ENCODE measurements around the gene KIRREL2. TPM values are rescaled to one million over a fixed set of nuclear protein-coding genes. Genes with fewer than 3 reads are reported as not detected.

KIRREL2 gene
- total RNA-seq (ENCODE audit: low replicate concordance) = not detected in 2 replicates

DNA sequence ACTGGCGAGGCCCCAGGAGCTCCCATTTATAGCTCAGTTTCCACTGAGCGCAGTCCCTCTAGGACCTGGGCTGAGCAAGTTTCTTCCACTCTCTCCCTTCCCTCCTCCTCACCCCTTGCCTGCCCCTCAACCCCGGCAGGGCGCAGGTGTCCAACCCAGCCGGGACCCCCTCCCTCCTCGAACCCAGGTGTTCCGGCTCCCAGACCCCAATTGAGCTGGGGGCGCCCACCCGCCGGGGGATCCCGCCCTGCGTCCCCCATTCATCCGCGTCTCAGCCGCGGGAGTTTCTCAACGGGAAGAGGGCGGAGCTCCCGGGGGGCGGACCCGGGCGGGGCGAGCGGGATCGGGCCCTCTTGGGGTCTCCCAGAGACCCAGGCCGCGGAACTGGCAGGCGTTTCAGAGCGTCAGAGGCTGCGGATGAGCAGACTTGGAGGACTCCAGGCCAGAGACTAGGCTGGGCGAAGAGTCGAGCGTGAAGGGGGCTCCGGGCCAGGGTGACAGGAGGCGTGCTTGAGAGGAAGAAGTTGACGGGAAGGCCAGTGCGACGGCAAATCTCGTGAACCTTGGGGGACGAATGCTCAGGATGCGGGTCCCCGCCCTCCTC is at the start of gene KIRREL2:
Gene KIRREL2, plus strand, starts transcription at position 366 of the 604 bp plus-strand sequence. Its CDS starts 209 bp downstream, at position 575.

DNA sequence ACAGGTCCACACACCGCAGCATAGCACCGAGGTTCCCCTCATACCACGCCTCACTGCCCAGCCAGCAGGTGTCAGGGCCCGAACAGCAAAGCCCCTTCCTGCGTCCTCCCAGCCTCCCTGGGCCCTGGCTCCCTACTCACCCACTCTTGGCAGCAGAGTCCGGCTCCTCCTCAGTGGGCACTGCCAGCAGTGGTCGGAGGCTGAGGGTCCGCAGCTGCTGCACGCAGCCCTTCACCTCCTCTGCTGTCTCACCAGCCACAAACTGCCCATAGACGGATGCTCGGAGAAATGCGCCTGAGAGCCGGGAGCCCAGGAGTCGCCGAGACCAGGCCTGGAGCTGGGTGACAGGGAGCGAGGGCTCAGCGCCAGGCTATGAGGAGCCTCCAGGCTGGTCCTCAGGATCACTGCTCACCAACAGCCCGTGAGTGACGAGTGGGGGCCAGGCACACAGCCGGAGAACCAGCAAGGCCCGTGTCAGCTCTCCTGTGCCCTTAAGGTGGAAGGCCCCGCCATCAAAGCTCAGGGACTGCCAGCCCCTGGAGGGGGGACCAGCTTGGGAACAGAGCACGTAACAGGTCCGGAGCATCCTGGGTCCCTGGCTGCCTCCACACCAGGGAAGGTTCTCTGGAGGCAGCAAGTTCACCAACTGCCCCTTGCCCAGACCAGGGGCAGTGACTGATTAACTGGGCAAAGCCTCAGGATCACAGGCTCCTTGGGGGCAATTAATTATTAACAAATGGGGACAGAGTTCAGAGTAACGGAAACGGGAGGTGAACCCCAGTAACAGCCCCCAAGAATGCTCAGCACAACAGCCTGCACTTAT is 44.3 kb upstream of the KIRREL2 start, which contains the start of gene PRODH2:
Gene PRODH2, minus strand, starts transcription at position 626 of the 823 bp plus-strand sequence. Its CDS starts 40 bp downstream, at position 586.

DNA sequence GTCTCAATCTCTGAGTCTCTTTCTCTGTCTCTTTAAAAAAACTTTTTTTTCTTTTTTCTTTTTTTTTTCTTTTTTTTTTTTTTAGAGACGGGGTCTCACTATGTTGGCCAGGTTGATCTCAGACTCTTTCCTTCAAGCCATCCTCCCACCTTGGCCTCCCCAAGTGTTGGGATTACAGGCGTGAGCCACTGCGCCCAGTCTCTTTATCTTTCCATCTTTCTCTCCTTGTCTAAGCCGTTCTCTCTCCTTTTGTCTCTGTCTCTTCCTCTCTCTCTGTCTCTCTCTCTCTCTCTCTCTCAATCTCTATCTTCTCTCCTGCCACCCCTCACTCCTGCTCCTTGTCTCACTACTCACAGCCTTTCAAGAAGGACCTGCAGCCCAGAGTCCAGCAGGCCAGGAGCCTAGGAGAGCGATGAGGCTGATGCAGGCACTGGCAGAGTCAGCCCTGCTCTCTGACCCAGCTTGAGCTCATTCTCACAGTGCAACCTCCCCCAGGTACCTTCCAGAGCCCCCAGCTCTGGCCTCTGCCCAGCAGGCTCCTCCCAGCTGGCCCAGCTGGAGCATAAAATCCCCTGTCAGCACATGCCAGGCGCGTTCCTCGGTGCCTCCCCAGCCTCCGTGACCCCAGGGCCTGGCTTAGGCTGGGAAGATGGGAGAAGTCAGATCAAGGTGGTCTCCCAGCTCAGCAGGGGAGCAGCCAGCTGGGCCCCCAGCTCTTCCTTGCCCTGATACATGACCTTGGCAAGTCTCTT is 4.5 kb upstream of the KIRREL2 start, which contains the start of gene NPHS1:
Gene NPHS1, minus strand, starts transcription at position 476 of the 752 bp plus-strand sequence. CDS start 667 bp downstream, outside the sequence.

DNA sequence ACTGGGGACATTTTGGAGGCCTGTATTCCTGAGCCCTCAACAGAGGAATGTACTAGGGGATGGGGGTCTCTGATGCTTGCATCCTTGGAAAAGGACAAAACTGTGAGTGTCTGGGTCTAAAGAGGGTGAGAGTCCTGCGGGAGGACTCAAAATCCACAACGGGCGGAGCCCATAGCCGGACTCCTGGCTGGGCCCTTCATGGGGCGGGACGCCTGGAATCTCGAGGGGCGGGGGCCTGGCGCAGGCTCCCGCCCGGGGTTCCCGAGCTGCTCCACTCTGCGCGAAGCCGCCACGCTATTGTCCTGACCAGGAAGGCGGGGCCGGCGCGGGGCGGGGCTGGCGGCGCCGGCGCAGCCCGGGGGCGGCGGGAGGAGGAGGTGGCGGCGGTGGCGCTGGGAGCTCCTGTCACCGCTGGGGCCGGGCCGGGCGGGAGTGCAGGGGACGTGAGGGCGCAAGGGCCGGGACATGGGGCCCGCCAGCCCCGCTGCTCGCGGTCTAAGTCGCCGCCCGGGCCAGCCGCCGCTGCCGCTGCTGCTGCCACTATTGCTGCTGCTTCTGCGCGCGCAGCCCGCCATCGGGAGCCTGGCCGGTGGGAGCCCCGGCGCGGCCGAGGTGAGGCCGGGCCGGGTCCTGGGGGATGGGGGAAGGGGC is 11.6 kb downstream of the KIRREL2 start, which contains the start of gene APLP1:
Gene APLP1, plus strand, starts transcription at position 403 of the 651 bp plus-strand sequence. Its CDS starts 63 bp downstream, at position 466.

DNA sequence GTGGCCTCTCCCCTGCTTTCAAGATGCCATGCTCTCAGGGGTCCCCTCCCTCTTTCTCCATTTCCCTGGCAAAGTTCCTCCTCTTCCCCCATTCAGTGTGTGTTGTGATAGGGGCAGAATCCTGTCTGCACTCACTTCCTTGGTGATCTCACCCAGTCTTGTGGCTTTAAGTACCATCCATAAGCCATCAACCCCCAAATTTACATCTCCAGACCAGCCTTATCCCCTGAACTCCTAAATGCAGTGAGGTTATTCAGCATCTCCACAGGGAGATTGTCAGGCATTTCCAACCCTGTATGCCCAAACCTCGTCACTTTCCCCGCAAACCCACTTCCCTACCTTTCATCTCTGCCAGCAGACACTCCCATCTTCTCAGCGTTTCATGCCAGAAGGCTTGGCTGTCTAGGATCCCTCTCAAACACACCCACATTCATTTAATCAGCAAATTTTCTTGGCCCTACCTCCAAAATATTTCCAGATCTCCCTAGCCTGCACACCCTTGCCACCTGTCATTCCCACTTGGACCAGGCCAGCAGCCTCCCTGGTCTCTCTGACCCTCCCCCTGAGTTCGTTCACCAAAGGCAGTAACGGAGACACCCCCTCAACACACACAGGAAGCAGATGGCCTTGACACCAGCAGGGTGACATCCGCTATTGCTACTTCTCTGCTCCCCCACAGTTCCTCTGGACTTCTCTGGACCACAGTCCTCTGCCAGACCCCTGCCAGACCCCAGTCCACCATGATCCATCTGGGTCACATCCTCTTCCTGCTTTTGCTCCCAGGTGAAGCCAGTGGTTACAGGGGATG is 45.3 kb downstream of the KIRREL2 start, which contains the start of gene HCST:
Gene HCST, plus strand, starts transcription at position 676 of the 808 bp plus-strand sequence. Its CDS starts 65 bp downstream, at position 741.

DNA sequence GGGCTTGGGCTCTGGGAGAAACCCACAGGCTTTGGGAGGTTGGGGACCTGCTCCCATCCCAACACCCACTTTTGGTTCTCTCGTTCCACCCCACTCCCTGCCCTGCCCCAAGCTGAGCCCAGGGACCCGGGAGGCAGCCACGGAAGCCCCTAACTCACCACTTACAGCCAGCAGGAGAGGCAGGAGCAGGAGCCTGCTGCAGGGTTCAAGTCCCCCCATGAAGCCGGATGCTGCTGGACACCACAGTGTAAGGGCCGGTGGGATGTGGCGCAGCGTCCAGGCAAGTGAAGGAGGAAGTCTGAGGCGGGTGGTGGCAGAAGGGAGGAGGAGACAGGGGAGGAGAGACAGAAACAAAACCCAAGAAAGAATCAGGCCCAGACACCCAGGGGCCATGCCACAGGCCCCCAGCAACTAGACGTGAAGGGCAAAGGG is 51.3 kb downstream of the KIRREL2 start, which contains the start of gene TYROBP:
Gene TYROBP, minus strand, starts transcription at position 286 of the 432 bp plus-strand sequence. Its CDS starts 67 bp downstream, at position 219.

Other genes with a start within 250 kb of the KIRREL2 start
- gene HAUS5, start 244.2 kb upstream of the KIRREL2 start, total RNA-seq (ENCODE audit: low replicate concordance) = 1.9 and 6.3 TPM in 2 replicates
- 20.2 and 35.9 TPM in 2 replicates for gene RBM42, start 227.9 kb upstream of the KIRREL2 start, total RNA-seq (ENCODE audit: low replicate concordance)
- 0.23 and 0.47 TPM in 2 replicates for gene ETV2, start 215.2 kb upstream of the KIRREL2 start, total RNA-seq (ENCODE audit: low replicate concordance)
- gene COX6B1, start 208.6 kb upstream of the KIRREL2 start, total RNA-seq (ENCODE audit: low replicate concordance) = 541 and 559 TPM in 2 replicates
- gene UPK1A, start 190.4 kb upstream of the KIRREL2 start, total RNA-seq (ENCODE audit: low replicate concordance) = 0.08 TPM in 1 of 2 replicates, not detected in the other
- not detected in 2 replicates for gene ZBTB32, start 152.4 kb upstream of the KIRREL2 start, total RNA-seq (ENCODE audit: low replicate concordance)
- 3.3 and 4.0 TPM in 2 replicates for gene KMT2B, start 138.9 kb upstream of the KIRREL2 start, total RNA-seq (ENCODE audit: low replicate concordance)
- gene IGFLR1, start 114.5 kb upstream of the KIRREL2 start, total RNA-seq (ENCODE audit: low replicate concordance) = 0.60 and 2.1 TPM in 2 replicates
- 4.9 and 6.1 TPM in 2 replicates for gene U2AF1L4, start 111.5 kb upstream of the KIRREL2 start, total RNA-seq (ENCODE audit: low replicate concordance)
- 2.9 and 17.7 TPM in 2 replicates for gene PSENEN, start 111.3 kb upstream of the KIRREL2 start, total RNA-seq (ENCODE audit: low replicate concordance)
- gene LIN37, start 108.3 kb upstream of the KIRREL2 start, total RNA-seq (ENCODE audit: low replicate concordance) = 4.4 and 13.0 TPM in 2 replicates
- gene HSPB6, start 99.9 kb upstream of the KIRREL2 start, total RNA-seq (ENCODE audit: low replicate concordance) = 12.2 and 44.7 TPM in 2 replicates
- gene PROSER3, start 98.7 kb upstream of the KIRREL2 start, total RNA-seq (ENCODE audit: low replicate concordance) = 0.47 and 3.0 TPM in 2 replicates
- gene ARHGAP33, start 81.3 kb upstream of the KIRREL2 start, total RNA-seq (ENCODE audit: low replicate concordance) = 1.7 and 2.2 TPM in 2 replicates
- gene PRODH2, start 44.1 kb upstream of the KIRREL2 start, total RNA-seq (ENCODE audit: low replicate concordance) = not detected in 2 replicates
- not detected in 2 replicates for gene NPHS1, start 4.4 kb upstream of the KIRREL2 start, total RNA-seq (ENCODE audit: low replicate concordance)
- gene APLP1, start 11.7 kb downstream of the KIRREL2 start, total RNA-seq (ENCODE audit: low replicate concordance) = 2.1 and 18.6 TPM in 2 replicates
- 2.2 and 7.1 TPM in 2 replicates for gene NFKBID, start 43.6 kb downstream of the KIRREL2 start, total RNA-seq (ENCODE audit: low replicate concordance)
- 0.60 and 4.6 TPM in 2 replicates for gene HCST, start 45.6 kb downstream of the KIRREL2 start, total RNA-seq (ENCODE audit: low replicate concordance)
- not detected in 2 replicates for gene TYROBP, start 51.4 kb downstream of the KIRREL2 start, total RNA-seq (ENCODE audit: low replicate concordance)
- 1.1 and 1.5 TPM in 2 replicates for gene LRFN3, start 79.5 kb downstream of the KIRREL2 start, total RNA-seq (ENCODE audit: low replicate concordance)
- 6.8 and 13.5 TPM in 2 replicates for gene SDHAF1, start 138.3 kb downstream of the KIRREL2 start, total RNA-seq (ENCODE audit: low replicate concordance)
- gene SYNE4, start 151.9 kb downstream of the KIRREL2 start, total RNA-seq (ENCODE audit: low replicate concordance) = 0.08 TPM in 1 of 2 replicates, not detected in the other
- 5.4 and 15.6 TPM in 2 replicates for gene ALKBH6, start 157.3 kb downstream of the KIRREL2 start, total RNA-seq (ENCODE audit: low replicate concordance)
- gene CLIP3, start 176.0 kb downstream of the KIRREL2 start, total RNA-seq (ENCODE audit: low replicate concordance) = 3.7 and 12.8 TPM in 2 replicates
- 1.1 and 2.8 TPM in 2 replicates for gene THAP8, start 197.4 kb downstream of the KIRREL2 start, total RNA-seq (ENCODE audit: low replicate concordance)
- 0.12 and 1.1 TPM in 2 replicates for gene WDR62, start 198.0 kb downstream of the KIRREL2 start, total RNA-seq (ENCODE audit: low replicate concordance)

Measured in smooth muscle cell of the coronary artery (primary cell).